ENCODE data around the gene ADGB. TPM values are rescaled to one million over a fixed set of nuclear protein-coding genes. Genes with fewer than 3 reads are reported as not detected.

The ADGB gene
- total RNA-seq, 2 experiments from 2014 or later = not detected

GRCh38 chr6:146679386-146679785 lies 80.6 kb downstream of the ADGB start:
- TF ChIP-seq CTCF (conservative IDR thresholded peaks at IDR 0.05; ENCODE audit: low read length) = no peak
- no peak for TF ChIP-seq EZH2phosphoT487 (IDR thresholded peaks at IDR 0.05; ENCODE audit: borderline replicate concordance, low read depth, low read length)
- no peaks in the 10 kb centered on the region for H3K4me1 ChIP-seq (ENCODE audit: insufficient read depth, low read length, poor library complexity, severe bottlenecking)
- no peak overlapping the region for H2AFZ ChIP-seq (ENCODE audit: low read length)
- POLR2A ChIA-PET = no interaction called here
- H3K4me2 ChIP-seq (ENCODE audit: low read length) = no peak overlapping the region
- H3K27ac ChIP-seq (ENCODE audit: low read depth, low read length, poor library complexity, severe bottlenecking) = no peak overlapping the region
- intact Hi-C loops (cut with micrococcal nuclease; ENCODE audit: unreplicated experiment) = no loop called here
- DNase-seq (ENCODE audit: low spot score) = no peak
- no peaks in the 10 kb centered on the region for H4K20me1 ChIP-seq (ENCODE audit: insufficient read depth, low read length)
- no peaks in the 10 kb centered on the region for H3K36me3 ChIP-seq (ENCODE audit: insufficient read depth, low read length)
- H3K9me2 ChIP-seq (ENCODE audit: insufficient read depth, low read length) = no peaks in the 10 kb centered on the region
- no TSS peak for BruUV-seq (replicated peaks)
- no peaks in the 10 kb centered on the region for H3K79me2 ChIP-seq (ENCODE audit: insufficient read depth, low read depth, low read length)
- H3K9me3 ChIP-seq (ENCODE audit: low read length) = no peaks in the 10 kb centered on the region
- no peak overlapping the region for H3K4me3 ChIP-seq (ENCODE audit: low read depth, low read length, poor library complexity, severe bottlenecking)
- CTCF ChIA-PET (ENCODE audit: unreplicated experiment) = no interaction called here

DNA sequence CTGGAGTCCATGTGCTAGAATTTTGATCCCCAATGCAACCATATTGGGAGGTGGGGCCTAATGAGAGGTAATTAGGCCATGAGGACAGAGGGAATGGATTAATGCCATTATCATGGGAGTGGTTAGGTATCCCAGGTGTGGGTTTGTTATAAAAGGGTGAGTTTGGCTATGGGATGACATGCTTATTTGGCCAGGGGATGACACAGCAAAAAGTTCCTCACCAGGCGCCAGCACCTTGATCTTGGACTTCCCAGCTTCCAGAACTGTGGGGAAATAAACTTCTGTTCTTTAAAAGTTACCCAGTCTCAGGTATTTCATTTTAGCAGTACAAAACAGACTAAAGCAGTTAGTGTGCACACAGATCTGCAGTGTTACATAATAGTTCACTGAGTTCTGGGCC lies 84.1 kb downstream of the ADGB start:
- Histone ChIP-seq H3K9me2 (ENCODE audit: insufficient read depth, low read length) (no peaks in the 10 kb centered on the region), H3K36me3 (ENCODE audit: insufficient read depth, low read length) (no peaks in the 10 kb centered on the region), H3K9me3 (ENCODE audit: low read length) (no peaks in the 10 kb centered on the region), H3K4me2 (ENCODE audit: low read length) (no peak overlapping the region), H3K4me3 (ENCODE audit: low read depth, low read length, poor library complexity, severe bottlenecking) (no peak overlapping the region), H3K27ac (ENCODE audit: low read depth, low read length, poor library complexity, severe bottlenecking) (no peak overlapping the region), H2AFZ (ENCODE audit: low read length) (no peak overlapping the region), H4K20me1 (ENCODE audit: insufficient read depth, low read length) (no peaks in the 10 kb centered on the region), H3K4me1 (ENCODE audit: insufficient read depth, low read length, poor library complexity, severe bottlenecking) (no peaks in the 10 kb centered on the region), H3K79me2 (ENCODE audit: insufficient read depth, low read depth, low read length) (no peaks in the 10 kb centered on the region)
- TF ChIP-seq CTCF (conservative IDR thresholded peaks at IDR 0.05; ENCODE audit: low read length) (no peak), EZH2phosphoT487 (IDR thresholded peaks at IDR 0.05; ENCODE audit: borderline replicate concordance, low read depth, low read length) (no peak)
- ChIA-PET CTCF (ENCODE audit: unreplicated experiment) (no interaction called here), POLR2A (no interaction called here)
- no peak for DNase-seq (ENCODE audit: low spot score)
- intact Hi-C loops (cut with micrococcal nuclease; ENCODE audit: unreplicated experiment) = no loop called here
- BruUV-seq (replicated peaks) = no TSS peak

- Histone ChIP-seq H3K36me3 (ENCODE audit: insufficient read depth, low read length) (no peaks in the 10 kb centered on the region), H4K20me1 (ENCODE audit: insufficient read depth, low read length) (no peaks in the 10 kb centered on the region), H3K79me2 (ENCODE audit: insufficient read depth, low read depth, low read length) (no peaks in the 10 kb centered on the region), H3K4me1 (ENCODE audit: insufficient read depth, low read length, poor library complexity, severe bottlenecking) (no peaks in the 10 kb centered on the region), H3K9me2 (ENCODE audit: insufficient read depth, low read length) (no peaks in the 10 kb centered on the region), H3K4me2 (ENCODE audit: low read length) (no peak overlapping the region), H3K4me3 (ENCODE audit: low read depth, low read length, poor library complexity, severe bottlenecking) (no peak overlapping the region), H3K27ac (ENCODE audit: low read depth, low read length, poor library complexity, severe bottlenecking) (no peak overlapping the region), H2AFZ (ENCODE audit: low read length) (no peak overlapping the region), H3K9me3 (ENCODE audit: low read length) (no peaks in the 10 kb centered on the region)
- intact Hi-C loops (cut with micrococcal nuclease; ENCODE audit: unreplicated experiment) = no loop called here
- no peak for DNase-seq (ENCODE audit: low spot score)
- POLR2A ChIA-PET = no interaction called here
- CTCF ChIA-PET (ENCODE audit: unreplicated experiment) = no interaction called here
- TF ChIP-seq EZH2phosphoT487 (IDR thresholded peaks at IDR 0.05; ENCODE audit: borderline replicate concordance, low read depth, low read length) (no peak), CTCF (conservative IDR thresholded peaks at IDR 0.05; ENCODE audit: low read length) (no peak)
- BruUV-seq (replicated peaks) = no TSS peak
These were observed 91.0 kb downstream of the ADGB start for GRCh38 chr6:146689806-146690205.

All from OCI-LY7 (cell line).